Measurements from ENCODE around the gene SLMAP. TPM values are rescaled to one million over a fixed set of nuclear protein-coding genes. Genes with fewer than 3 reads are reported as not detected.

The SLMAP gene
- total and polyA plus RNA-seq, 2 of the 13 experiments (the other 11 are each of a cell fraction or from before 2014, with no cell fraction given): 24.0 to 48.3 TPM

DNA sequence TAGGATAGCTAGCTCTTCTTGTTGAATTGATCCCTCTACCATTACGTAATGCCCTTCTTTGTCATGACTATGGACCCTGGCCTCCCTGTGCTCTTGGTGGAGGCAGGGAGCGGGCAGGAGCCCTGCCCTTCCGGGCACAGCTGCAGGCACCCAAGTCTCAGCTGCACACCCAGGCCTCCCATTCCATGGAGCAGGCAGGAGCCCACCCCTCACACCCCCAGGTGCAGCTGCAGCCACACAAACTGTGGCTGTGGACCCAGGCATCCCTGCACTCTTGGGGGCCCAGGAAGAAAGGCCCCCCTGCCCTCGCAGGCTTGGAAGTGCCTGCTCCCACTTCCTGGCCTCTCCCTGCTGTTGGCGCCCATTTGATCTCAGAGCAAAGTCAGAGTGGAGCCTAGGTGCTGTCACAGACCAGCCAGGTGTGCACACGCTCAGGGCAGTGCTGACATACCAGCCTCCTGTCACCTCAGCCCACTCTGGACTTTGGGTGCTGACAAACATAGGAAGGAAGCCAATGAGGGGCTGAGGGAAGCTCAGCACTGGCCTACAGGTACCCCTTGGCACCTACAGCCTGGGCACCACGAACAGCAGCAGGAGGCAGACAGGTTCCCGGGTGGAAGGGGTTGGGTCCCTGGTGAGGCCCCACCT is 53.0 kb downstream of the SLMAP start (continued):
- TF ChIP-seq RCOR2 (CRISPR knock-in tag; IDR thresholded peaks at IDR 0.05) (0 out of 2 replicates have a peak, but pooled peaks have one; percentile 33), FOXO1 (CRISPR knock-in tag; IDR thresholded peaks at IDR 0.05) (no peak), CBX1 (IDR thresholded peaks at IDR 0.05; ENCODE audit: low read depth) (no peak), HNF4A (CRISPR knock-in tag; IDR thresholded peaks at IDR 0.05) (peak; percentile 58), HNRNPL (IDR thresholded peaks at IDR 0.05; ENCODE audit: low read depth, low read length) (0 out of 2 replicates have a peak, but pooled peaks have one; percentile 56), SNRNP70 (IDR thresholded peaks at IDR 0.05; ENCODE audit: low read depth, low read length) (no peak)
- TF ChIP-seq, protein P1, sequence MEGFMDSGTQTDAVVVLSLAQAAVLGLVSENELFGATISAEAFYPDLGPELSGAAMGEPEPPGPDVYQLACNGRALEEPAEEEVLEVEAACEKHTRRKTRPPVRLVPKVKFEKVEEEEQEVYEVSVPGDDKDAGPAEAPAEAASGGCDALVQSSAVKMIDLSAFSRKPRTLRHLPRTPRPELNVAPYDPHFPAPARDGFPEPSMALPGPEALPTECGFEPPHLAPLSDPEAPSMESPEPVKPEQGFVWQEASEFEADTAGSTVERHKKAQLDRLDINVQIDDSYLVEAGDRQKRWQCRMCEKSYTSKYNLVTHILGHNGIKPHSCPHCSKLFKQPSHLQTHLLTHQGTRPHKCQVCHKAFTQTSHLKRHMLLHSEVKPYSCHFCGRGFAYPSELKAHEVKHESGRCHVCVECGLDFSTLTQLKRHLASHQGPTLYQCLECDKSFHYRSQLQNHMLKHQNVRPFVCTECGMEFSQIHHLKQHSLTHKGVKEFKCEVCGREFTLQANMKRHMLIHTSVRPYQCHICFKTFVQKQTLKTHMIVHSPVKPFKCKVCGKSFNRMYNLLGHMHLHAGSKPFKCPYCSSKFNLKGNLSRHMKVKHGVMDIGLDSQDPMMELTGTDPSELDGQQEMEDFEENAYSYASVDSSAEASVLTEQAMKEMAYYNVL (CRISPR knock-in tag; IDR thresholded peaks at IDR 0.05; ENCODE audit: borderline replicate concordance): no peak
- TF ChIP-seq, protein P2, sequence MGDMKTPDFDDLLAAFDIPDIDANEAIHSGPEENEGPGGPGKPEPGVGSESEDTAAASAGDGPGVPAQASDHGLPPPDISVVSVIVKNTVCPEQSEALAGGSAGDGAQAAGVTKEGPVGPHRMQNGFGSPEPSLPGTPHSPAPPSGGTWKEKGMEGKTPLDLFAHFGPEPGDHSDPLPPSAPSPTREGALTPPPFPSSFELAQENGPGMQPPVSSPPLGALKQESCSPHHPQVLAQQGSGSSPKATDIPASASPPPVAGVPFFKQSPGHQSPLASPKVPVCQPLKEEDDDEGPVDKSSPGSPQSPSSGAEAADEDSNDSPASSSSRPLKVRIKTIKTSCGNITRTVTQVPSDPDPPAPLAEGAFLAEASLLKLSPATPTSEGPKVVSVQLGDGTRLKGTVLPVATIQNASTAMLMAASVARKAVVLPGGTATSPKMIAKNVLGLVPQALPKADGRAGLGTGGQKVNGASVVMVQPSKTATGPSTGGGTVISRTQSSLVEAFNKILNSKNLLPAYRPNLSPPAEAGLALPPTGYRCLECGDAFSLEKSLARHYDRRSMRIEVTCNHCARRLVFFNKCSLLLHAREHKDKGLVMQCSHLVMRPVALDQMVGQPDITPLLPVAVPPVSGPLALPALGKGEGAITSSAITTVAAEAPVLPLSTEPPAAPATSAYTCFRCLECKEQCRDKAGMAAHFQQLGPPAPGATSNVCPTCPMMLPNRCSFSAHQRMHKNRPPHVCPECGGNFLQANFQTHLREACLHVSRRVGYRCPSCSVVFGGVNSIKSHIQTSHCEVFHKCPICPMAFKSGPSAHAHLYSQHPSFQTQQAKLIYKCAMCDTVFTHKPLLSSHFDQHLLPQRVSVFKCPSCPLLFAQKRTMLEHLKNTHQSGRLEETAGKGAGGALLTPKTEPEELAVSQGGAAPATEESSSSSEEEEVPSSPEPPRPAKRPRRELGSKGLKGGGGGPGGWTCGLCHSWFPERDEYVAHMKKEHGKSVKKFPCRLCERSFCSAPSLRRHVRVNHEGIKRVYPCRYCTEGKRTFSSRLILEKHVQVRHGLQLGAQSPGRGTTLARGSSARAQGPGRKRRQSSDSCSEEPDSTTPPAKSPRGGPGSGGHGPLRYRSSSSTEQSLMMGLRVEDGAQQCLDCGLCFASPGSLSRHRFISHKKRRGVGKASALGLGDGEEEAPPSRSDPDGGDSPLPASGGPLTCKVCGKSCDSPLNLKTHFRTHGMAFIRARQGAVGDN (CRISPR knock-in tag; IDR thresholded peaks at IDR 0.05): peak; percentile 72
